ENCODE results near the gene SPRY1. TPM values are rescaled to one million over a fixed set of nuclear protein-coding genes. Genes with fewer than 3 reads are reported as not detected.

SPRY1 gene, protein sequence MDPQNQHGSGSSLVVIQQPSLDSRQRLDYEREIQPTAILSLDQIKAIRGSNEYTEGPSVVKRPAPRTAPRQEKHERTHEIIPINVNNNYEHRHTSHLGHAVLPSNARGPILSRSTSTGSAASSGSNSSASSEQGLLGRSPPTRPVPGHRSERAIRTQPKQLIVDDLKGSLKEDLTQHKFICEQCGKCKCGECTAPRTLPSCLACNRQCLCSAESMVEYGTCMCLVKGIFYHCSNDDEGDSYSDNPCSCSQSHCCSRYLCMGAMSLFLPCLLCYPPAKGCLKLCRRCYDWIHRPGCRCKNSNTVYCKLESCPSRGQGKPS
- total RNA-seq (2021): 76.3 and 77.6 TPM in 2 replicates
- long read RNA-seq, transcript SPRY1-206 (2 exons, 849 nt): minor isoform, 8 of 38 reads
- long read RNA-seq, transcript SPRY1-204 (2 exons, 1,012 nt): major isoform, 16 of 38 reads
- long read RNA-seq, partial matches to known transcripts: 4 of 38 reads
- long read RNA-seq, other reads (novel, unspliced or antisense): 6 of 38 reads

DNA sequence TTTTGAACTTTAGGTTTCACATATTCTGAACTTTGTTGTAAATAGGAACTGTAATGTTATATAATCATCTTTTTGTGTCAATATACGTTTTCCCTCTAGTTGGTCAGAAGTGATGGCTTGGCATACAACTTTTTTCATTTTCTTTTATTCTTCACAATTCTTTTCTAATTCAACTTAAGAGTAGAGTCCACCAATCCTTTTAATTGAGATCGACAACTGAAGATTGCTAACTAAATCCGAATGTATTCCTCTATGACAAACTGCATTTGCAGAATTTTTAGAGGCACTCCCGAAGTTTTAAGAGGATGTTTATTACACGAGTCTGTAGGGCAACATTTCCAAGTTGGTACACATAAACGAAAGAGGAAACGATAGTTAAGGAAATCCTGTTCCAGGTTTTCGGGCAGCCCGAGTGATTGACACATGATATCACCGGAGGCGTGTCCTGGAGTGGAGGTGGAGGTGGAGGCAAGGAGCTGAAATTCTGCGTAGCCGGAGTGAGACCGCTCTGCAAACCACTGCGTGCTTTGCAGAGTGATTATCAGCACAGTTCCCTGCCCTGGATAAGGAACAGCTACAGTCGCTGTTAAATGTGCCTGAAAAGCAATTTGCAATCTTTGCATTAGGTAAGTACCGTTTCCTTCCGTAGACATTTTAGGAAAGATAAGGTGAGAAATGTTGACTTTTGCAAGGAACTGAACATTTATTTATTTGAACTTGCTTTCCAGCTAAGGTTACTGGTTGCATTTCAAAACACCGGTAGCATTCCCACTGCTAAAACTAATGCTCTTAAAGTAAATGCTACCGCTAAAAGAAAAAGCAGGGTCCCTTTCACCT is at the start of gene SPRY1:
SPRY1 (plus strand) TSS at position 489 of the 837 bp plus-strand sequence. CDS start 4,797 bp downstream, outside the sequence.
- Histone ChIP-seq H3K27ac (ENCODE audit: insufficient read length, low read depth, low read length) (peak within 1 kb of the TSS; percentile 2), H3K23ac (ENCODE audit: insufficient read length, low read depth, low read length) (no peak within 1 kb of the TSS), H2BK15ac (ENCODE audit: low read depth, low read length) (no peak within 1 kb of the TSS), H3K4me1 (ENCODE audit: insufficient read depth, low read length) (no peaks in the 10 kb centered on the region), H3K56ac (ENCODE audit: insufficient read length, low read depth, low read length) (no peak within 1 kb of the TSS), H4K91ac (ENCODE audit: insufficient read length, low read depth, low read length) (no peak within 1 kb of the TSS), H4K8ac (replicated peaks; ENCODE audit: insufficient read length, low read depth, low read length) (no peak within 1 kb of the TSS), H3K23me2 (ENCODE audit: insufficient read length, low read depth, low read length, poor library complexity, severe bottlenecking) (peaks cover 20% of the 10 kb centered on the region), H3K4ac (ENCODE audit: low read depth, low read length) (no peak within 1 kb of the TSS), H3K4me2 (ENCODE audit: insufficient read depth, insufficient read length, low read length) (peak within 1 kb of the TSS; percentile 88), H3T11ph (ENCODE audit: low read length) (no peak within 1 kb of the TSS), H2AFZ (ENCODE audit: low read length) (no peak within 1 kb of the TSS), H3K79me1 (ENCODE audit: insufficient read depth, low read depth, low read length, poor library complexity, severe bottlenecking) (no peaks in the 10 kb centered on the region), H3K79me2 (ENCODE audit: insufficient read depth, low read length) (peaks cover 25% of the 10 kb centered on the region; the same call in 1 of the 2 replicates), H3K18ac (ENCODE audit: insufficient read length, low read depth, low read length) (peak within 1 kb of the TSS; percentile 54), H3K9me3 (ENCODE audit: control insufficient read depth, low read depth, low read length) (no peaks in the 10 kb centered on the region), H2BK5ac (ENCODE audit: insufficient read length, low read length) (no peak within 1 kb of the TSS), H2AK5ac (ENCODE audit: insufficient read length, low read length) (no peak within 1 kb of the TSS), H4K5ac (ENCODE audit: insufficient read length, low read depth, low read length) (no peak within 1 kb of the TSS), H2BK120ac (ENCODE audit: low read depth, low read length, poor library complexity, severe bottlenecking) (no peak within 1 kb of the TSS), H4K20me1 (ENCODE audit: control insufficient read depth, insufficient read depth, insufficient read length) (no peaks in the 10 kb centered on the region), H3K27me3 (ENCODE audit: insufficient read depth, low read length) (no peaks in the 10 kb centered on the region), H3K14ac (ENCODE audit: insufficient read depth, low read length) (0 out of 2 replicates have a peak within 1 kb of the TSS, but pooled peaks have one; percentile 8), H2BK12ac (ENCODE audit: insufficient read length, low read depth, low read length) (no peak within 1 kb of the TSS), H3K9ac (ENCODE audit: extremely low read depth, insufficient read length, low read length) (peak within 1 kb of the TSS; percentile 54), H2BK20ac (ENCODE audit: low read depth, low read length, poor library complexity, severe bottlenecking) (no peak within 1 kb of the TSS)
- TF ChIP-seq, protein P1, sequence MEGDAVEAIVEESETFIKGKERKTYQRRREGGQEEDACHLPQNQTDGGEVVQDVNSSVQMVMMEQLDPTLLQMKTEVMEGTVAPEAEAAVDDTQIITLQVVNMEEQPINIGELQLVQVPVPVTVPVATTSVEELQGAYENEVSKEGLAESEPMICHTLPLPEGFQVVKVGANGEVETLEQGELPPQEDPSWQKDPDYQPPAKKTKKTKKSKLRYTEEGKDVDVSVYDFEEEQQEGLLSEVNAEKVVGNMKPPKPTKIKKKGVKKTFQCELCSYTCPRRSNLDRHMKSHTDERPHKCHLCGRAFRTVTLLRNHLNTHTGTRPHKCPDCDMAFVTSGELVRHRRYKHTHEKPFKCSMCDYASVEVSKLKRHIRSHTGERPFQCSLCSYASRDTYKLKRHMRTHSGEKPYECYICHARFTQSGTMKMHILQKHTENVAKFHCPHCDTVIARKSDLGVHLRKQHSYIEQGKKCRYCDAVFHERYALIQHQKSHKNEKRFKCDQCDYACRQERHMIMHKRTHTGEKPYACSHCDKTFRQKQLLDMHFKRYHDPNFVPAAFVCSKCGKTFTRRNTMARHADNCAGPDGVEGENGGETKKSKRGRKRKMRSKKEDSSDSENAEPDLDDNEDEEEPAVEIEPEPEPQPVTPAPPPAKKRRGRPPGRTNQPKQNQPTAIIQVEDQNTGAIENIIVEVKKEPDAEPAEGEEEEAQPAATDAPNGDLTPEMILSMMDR (conservative IDR thresholded peaks at IDR 0.05): no peak
- Mint-ChIP-seq H3K27ac (peak within 1 kb of the TSS; percentile 85 to 98 (median 96)), H3K4me1 (peaks cover 21 to 22% of the 10 kb centered on the region in 2 experiments), H3K9me3 (no peaks in the 10 kb centered on the region; a peak in 2 of 5 replicates), H3K27me3 (ENCODE audit: low read depth) (no peaks in the 10 kb centered on the region), H3K36me3 (ENCODE audit: insufficient read depth in 1 of 3, low read depth in 3 of 3) (peaks cover 3 to 28% (median 22%) of the 10 kb centered on the region in 3 experiments), H3K4me3 (peak within 1 kb of the TSS; percentile 97 to 98)
- DNase-seq: peak; percentile 93
- WGBS (ENCODE audit: extremely low coverage, insufficient read length, low lambda C conversion rate): no CpG with 5 or more reads among the region's 20 CpGs

Data from H9 (cell line).